Neutrophil (primary cell): ENCODE measurements around the gene EBF3.

Experiments used
- H3K27ac ChIP-seq: fragments of 200-600 bp; sonication (generic); 2 replicates; pipeline ENCODE4 v1.5.1; 2016; ENCODE audit warnings: mild to moderate bottlenecking, moderate library complexity
- H3K27me3 ChIP-seq: fragments of 200-600 bp; sonication (generic); 2 replicates; pipeline ENCODE4 v1.6.0; 2016; ENCODE audit warnings: mild to moderate bottlenecking
- H3K36me3 ChIP-seq: fragments of 200-600 bp; sonication (generic); 2 replicates; pipeline ENCODE4 v1.5.1; 2017
- H3K4me1 ChIP-seq, 2 experiments: fragments of 200-600 bp in 1 of 2; sonication (generic) in 1 of 2; 1 replicate in 1 of 2; 2 replicates in 1 of 2; pipeline versions ENCODE4 v1.5.1 to v1.6.1; 2013 to 2016; ENCODE audit warnings: low read depth in 1 of 2, low read length in 1 of 2, mild to moderate bottlenecking in 1 of 2, moderate library complexity in 1 of 2; ENCODE audit not compliant: control insufficient read depth in 1 of 2, insufficient read depth in 1 of 2
- H3K4me3 ChIP-seq, 2 experiments: fragments of 200-600 bp in 1 of 2; sonication (generic) in 1 of 2; 1 replicate in 1 of 2; 2 replicates in 1 of 2; pipeline ENCODE4 v1.5.1; 2013 to 2016; ENCODE audit warnings: low read depth in 1 of 2, low read length in 1 of 2, mild to moderate bottlenecking in 1 of 2, moderate library complexity in 1 of 2
- H3K9me3 ChIP-seq: fragments of 200-600 bp; sonication (generic); 2 replicates; pipeline ENCODE4 v1.5.1; 2016
- TF ChIP-seq, protein P1 (sequence below): fragments of 200-600 bp; sonication (generic); IDR thresholded peaks from 2 replicates; pipeline ENCODE4 v1.5.1; 2016; ENCODE audit warnings: antibody characterized with exemption

The EBF3 gene

DNA sequence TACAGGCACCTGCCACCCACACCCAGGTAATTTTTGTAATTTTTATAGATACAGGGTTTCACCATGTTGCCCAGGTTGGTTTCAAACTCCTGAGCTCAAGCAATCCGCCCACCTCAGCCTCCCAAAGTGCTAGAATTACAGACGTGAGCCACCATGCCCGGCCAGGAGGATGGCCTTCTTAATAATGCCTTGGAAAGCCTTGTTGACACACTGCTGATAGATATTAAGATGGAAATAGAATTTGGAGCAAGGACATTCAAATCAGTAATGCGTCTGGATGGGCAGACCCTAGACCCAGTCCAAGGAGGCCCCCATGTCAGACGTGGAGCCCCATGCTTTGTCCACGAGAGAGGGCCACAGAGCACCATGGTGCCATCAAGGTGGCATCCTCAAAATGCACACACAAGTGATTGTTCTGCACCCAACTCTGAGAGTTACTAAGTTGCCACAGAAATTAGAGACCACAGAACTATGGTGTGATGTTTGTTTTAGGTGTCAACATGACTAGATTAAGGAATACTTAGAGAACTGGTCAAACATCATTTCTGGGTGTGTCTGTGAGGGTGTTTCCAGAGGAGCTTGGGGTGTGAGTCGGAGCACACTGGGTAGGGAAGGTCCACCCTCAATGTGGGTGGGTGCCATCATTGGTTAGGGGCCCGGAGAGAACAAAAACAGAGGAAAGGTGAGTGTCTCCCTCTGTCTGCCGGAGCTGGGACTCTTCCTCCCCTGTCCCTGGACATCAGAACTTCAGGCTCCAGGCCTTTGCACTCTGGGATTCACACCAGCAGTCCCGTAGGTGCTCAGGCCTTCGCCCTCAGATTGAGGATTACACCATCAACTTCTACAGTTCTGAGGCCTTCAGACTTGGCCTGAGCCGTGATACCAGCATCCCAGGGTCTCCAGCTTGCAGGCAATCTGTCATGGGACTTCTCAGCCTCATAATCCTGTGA, 34.5 kb downstream of the EBF3 start:
- H3K27ac ChIP-seq, result no peak overlapping the region
- no peaks in the 10 kb centered on the region for H3K9me3 ChIP-seq
- TF ChIP-seq, protein P1, sequence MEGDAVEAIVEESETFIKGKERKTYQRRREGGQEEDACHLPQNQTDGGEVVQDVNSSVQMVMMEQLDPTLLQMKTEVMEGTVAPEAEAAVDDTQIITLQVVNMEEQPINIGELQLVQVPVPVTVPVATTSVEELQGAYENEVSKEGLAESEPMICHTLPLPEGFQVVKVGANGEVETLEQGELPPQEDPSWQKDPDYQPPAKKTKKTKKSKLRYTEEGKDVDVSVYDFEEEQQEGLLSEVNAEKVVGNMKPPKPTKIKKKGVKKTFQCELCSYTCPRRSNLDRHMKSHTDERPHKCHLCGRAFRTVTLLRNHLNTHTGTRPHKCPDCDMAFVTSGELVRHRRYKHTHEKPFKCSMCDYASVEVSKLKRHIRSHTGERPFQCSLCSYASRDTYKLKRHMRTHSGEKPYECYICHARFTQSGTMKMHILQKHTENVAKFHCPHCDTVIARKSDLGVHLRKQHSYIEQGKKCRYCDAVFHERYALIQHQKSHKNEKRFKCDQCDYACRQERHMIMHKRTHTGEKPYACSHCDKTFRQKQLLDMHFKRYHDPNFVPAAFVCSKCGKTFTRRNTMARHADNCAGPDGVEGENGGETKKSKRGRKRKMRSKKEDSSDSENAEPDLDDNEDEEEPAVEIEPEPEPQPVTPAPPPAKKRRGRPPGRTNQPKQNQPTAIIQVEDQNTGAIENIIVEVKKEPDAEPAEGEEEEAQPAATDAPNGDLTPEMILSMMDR, result no peak
- no peaks in the 10 kb centered on the region for H3K36me3 ChIP-seq
- H3K4me3 ChIP-seq, result no peak overlapping the region
- no peaks in the 10 kb centered on the region for H3K27me3 ChIP-seq
- H3K4me1 ChIP-seq, result no peaks in the 10 kb centered on the region

GRCh38 chr10:129927351-129928120, 36.5 kb downstream of the EBF3 start:
- TF ChIP-seq, protein P1, result no peak
- Histone ChIP-seq H3K36me3 (no peaks in the 10 kb centered on the region), H3K4me1 (no peaks in the 10 kb centered on the region), H3K27me3 (no peaks in the 10 kb centered on the region), H3K4me3 (no peak overlapping the region), H3K27ac (no peak overlapping the region), H3K9me3 (no peaks in the 10 kb centered on the region)

DNA sequence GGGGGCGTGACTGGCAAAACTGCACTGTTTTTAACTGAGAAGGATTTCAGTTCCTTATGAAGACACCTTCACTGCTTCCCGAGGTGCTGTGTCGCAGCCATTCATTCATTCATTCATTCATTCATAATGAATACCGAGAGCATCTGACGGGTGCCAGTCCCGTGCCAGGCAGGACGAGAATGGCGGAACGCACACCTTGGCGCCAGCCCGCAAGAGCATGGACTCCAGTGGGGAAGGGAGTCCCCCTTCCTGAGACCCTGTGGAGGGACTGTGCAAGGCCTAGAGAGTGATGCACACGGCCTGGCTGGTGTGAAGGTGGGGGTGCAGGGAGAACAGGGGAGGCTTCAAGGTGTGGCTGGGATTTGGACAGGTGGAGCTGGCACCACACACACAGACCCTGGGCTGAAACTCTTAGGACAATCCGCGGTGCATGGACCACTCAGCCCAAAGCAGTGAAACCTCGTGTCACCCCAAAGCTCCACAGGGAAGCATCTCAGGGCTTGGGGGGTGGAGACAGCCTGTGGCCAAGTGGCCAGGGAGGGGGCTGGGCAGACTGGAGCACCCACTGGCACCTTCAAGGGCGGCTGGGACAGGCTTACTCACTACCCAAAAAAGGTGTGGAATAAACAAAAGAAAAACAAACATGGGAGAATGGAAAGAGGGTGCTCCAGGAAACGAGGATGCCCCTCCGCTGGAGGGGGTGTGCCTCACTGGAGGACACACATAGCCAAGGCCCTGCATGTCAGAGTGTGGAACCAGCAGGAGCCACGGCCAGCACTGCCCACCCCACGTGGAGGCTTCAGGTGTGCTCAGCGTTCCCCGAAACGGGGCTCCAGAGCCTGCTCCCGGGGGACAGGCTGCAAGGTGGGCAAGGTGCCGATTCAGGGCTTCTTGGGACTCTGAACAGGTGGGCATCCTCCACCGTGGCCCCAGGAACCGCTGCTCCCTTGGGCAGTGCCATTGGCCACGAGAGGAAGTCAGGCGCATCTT, 37.7 kb downstream of the EBF3 start:
- Histone ChIP-seq H3K4me3 (no peak overlapping the region), H3K9me3 (no peaks in the 10 kb centered on the region), H3K4me1 (no peaks in the 10 kb centered on the region), H3K36me3 (no peaks in the 10 kb centered on the region), H3K27ac (no peak overlapping the region), H3K27me3 (no peaks in the 10 kb centered on the region)
- TF ChIP-seq, protein P1, result no peak

DNA sequence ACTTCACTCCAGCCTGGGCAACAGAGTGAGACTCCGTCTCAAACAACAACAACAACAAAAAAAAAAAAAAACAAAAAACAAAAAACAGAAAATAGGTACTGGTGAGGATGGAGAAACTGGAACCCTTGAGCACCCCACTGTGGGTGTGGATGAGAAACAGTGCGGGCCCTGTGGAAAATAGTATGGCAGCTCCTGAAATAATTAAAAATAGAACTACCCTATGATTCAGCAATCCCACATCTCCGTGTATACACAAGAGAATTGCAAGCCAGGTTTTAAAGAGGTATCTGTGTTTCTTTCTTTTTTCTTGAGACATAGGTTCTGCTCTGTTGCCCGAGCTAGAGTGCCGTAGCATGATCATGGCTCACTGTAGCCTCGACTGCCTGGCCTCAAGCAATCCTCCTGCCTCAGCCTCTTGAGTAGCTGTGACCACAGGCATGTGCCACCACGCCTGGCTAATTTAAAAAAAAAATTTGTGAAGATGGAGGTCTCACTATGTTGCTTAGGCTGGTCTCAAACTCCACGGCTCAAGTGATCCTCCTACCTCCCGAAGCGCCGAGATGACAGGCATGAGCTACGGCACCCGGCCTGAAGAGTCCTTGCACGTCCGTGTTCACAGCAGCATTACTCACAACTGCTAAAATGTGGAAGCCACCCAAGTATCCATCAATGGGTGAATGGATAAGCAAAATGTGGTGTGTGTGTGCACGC, 39.5 kb downstream of the EBF3 start:
- no peak overlapping the region for H3K27ac ChIP-seq
- H3K4me3 ChIP-seq, result no peak overlapping the region
- H3K36me3 ChIP-seq, result no peaks in the 10 kb centered on the region
- H3K4me1 ChIP-seq, result no peaks in the 10 kb centered on the region
- H3K27me3 ChIP-seq, result no peaks in the 10 kb centered on the region
- TF ChIP-seq, protein P1, result no peak
- H3K9me3 ChIP-seq, result no peaks in the 10 kb centered on the region
